Measurements from ENCODE around the gene LCAT. TPM values are rescaled to one million over a fixed set of nuclear protein-coding genes. Genes with fewer than 3 reads are reported as not detected.

LCAT gene
- total RNA-seq, 1 donor from 2014 or later: 1.6 TPM

DNA sequence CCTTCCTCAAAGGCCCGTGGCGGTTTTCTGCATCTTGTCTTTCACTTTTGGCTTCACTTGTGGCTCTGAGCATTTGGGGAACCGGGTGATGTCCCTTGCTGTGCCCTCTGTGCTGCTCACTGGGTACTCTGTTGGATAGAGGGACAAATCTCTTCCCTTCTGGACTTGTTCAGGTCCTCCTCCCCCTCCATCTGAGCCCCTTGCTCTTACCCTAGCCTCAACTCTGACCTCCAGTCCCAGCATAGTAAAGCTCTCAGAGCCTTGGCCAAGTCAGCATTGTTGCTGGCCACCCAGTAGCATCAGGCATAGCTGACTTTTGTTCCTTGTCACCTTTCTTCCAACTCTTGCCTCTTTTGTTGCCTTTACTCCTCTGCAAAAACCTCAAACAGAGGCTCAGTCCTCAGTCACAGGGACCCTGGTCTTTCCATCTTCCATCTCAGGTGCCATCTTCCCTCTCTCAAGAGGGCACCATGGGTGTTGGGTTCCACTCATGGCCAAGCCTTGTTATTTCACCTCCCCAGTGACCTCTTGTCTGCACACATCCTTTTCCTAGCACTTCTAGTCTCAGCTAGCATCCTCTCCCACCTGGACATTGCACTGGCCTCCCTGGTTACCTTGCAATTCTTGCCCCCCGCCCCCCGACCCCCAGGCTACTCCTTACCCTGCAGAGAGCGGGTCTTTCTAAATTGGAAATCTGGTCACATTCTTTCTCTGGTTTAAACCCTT, 6.9 kb downstream of the LCAT start:
- H3K36me3 ChIP-seq (ENCODE audit: control insufficient read depth, insufficient read depth, low read length): peaks cover 8% of the 10 kb centered on the region
- TF ChIP-seq CTCF (IDR thresholded peaks at IDR 0.05; ENCODE audit: insufficient read depth, low read length, severe bottlenecking): no peak
- H3K27me3 ChIP-seq (ENCODE audit: control insufficient read depth, insufficient read depth, low read length): no peaks in the 10 kb centered on the region
- H3K4me3 ChIP-seq (ENCODE audit: low read depth, low read length): peak overlapping the region; percentile 97
- FAIRE-seq: no peak
- peak; percentile 45 for DNase-seq (ENCODE audit: low read depth)

DNA sequence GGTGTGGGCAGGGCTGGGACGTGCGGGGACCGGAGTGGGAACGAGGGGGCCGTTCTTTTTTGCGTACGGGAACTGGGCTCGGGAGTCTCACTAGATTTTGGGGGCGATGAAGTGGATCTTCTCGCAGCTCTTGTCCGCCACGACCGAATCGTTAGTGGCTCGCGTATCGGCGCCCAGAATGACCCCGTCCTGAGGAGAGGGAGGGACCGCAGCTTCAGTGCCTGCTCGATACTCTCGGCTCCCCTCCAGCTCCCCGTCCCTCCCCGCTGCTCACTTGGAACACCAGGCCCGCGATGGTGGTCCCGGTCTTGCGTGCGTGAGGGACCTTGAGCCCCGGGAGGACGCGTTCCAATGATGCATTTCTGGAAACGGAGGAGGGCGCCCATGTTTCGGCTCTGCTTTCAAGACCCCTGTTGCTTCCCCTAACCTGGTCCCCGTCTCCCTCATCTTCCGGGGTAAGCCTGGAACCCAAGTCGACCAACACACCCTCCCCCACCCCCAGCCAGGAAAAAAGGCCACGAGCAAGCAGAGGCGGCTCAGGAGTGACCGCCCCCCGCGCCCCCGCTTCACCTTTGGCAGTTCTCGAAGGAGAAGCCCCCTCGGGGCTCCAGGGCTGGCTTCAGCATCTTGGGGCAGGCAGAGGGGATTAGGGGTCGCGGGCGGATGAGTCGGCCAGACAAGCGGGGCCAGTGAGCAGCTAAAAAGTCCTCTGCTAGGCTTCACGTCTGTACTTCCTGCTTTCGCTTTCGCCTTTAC, 7.6 kb downstream of the LCAT start, which contains the start of gene PSMB10:
TSS of gene PSMB10 (minus strand) at position 727 of the 756 bp plus-strand sequence. CDS start at position 626, 101 bp downstream.
- FAIRE-seq (no peak), DNase-seq (ENCODE audit: low read depth) (peak; percentile 29)
- no peak for TF ChIP-seq CTCF (IDR thresholded peaks at IDR 0.05; ENCODE audit: insufficient read depth, low read length, severe bottlenecking)
- peaks cover 3% of the 10 kb centered on the region for H3K36me3 ChIP-seq (ENCODE audit: control insufficient read depth, insufficient read depth, low read length)
- H3K27me3 ChIP-seq (ENCODE audit: control insufficient read depth, insufficient read depth, low read length): no peaks in the 10 kb centered on the region
- peak within 1 kb of the TSS; percentile 97 for H3K4me3 ChIP-seq (ENCODE audit: low read depth, low read length)

DNA sequence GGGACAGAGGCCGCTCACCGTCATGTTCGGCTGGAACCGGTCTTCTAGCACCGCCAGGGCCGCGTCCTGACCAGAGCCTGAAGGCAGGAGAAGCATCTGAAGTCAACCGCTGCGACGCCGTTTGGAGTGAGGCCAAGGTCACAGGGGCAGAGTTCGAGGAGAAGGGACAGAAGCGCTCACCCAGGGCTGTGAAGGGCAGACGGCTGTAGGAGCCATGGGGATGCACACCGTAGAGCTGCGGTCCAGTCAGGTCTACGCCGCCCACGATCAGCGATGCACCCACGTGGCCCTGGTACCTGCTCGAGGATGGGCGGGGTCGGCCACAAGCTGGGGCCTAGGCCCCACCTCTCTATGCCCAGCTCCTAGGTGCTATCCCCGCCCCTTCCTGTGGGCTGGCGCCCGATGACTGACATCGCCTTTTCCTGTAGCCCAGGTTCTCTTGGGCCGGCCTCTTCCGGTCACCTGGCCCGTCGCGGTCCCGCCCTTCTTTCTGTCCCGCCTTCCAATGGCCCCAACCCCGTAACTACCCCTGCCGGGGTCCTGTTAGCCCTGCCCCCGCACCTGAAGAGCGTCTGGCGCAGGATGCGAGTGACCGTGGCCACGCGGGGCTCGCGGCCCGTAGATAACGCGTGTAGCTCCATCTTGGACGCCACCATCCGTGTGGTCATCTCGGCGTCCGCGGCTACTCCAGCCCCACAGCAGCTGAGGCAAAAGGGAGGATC, 8.4 kb downstream of the LCAT start:
- FAIRE-seq: peak; percentile 70

GRCh38 chr16:67935101-67935401, 8.9 kb downstream of the LCAT start:
- Histone ChIP-seq H3K27me3 (ENCODE audit: control insufficient read depth, insufficient read depth, low read length) (no peaks in the 10 kb centered on the region), H3K4me3 (ENCODE audit: low read depth, low read length) (peak overlapping the region; percentile 97), H3K36me3 (ENCODE audit: control insufficient read depth, insufficient read depth, low read length) (peaks cover 3% of the 10 kb centered on the region)
- no peak for DNase-seq (ENCODE audit: low read depth)
- TF ChIP-seq CTCF (IDR thresholded peaks at IDR 0.05; ENCODE audit: insufficient read depth, low read length, severe bottlenecking): no peak
- no peak for FAIRE-seq

More for the DNA sequence above, 8.4 kb downstream of the LCAT start:
- H3K27me3 ChIP-seq (ENCODE audit: control insufficient read depth, insufficient read depth, low read length): no peaks in the 10 kb centered on the region
- peak overlapping the region; percentile 97 for H3K4me3 ChIP-seq (ENCODE audit: low read depth, low read length)
- no peak for TF ChIP-seq CTCF (IDR thresholded peaks at IDR 0.05; ENCODE audit: insufficient read depth, low read length, severe bottlenecking)
- DNase-seq (ENCODE audit: low read depth): peak; percentile 96
- peaks cover 3% of the 10 kb centered on the region for H3K36me3 ChIP-seq (ENCODE audit: control insufficient read depth, insufficient read depth, low read length)

GRCh38 chr16:67934306-67935100, 9.4 kb downstream of the LCAT start:
- no peak for FAIRE-seq
- peaks cover 3% of the 10 kb centered on the region for H3K36me3 ChIP-seq (ENCODE audit: control insufficient read depth, insufficient read depth, low read length)
- no peaks in the 10 kb centered on the region for H3K27me3 ChIP-seq (ENCODE audit: control insufficient read depth, insufficient read depth, low read length)
- no peak overlapping the region for H3K4me3 ChIP-seq (ENCODE audit: low read depth, low read length)
- no peak for DNase-seq (ENCODE audit: low read depth)
- no peak for TF ChIP-seq CTCF (IDR thresholded peaks at IDR 0.05; ENCODE audit: insufficient read depth, low read length, severe bottlenecking)
